GM19395 (cell line): ENCODE results near the gene PPP1R18.
"Not testable (repeated sequence)": the region's sequence is repeated elsewhere in the genome, so short reads cannot be mapped to it uniquely, and the experiment has no call there.

Experiments
- ATAC-seq: cut with Tn5 transposase; IDR thresholded peaks from one replicate; pipeline ENCODE4 v1.9.1; 2021; ENCODE audit warnings: mild to moderate bottlenecking, moderate library complexity; ENCODE audit not compliant: unreplicated experiment

Gene PPP1R18

GRCh38 chr6:30719791-30720737 is 33.6 kb upstream of the PPP1R18 start, which contains the start of gene TUBB:
TSS of gene TUBB (plus strand) at chr6:30720352. CDS start at chr6:30720507, 155 bp downstream.
- ATAC-seq = peak; percentile 31

GRCh38 chr6:30719356-30719755 is 32.9 kb upstream of the PPP1R18 start:
- no peak for ATAC-seq

DNA sequence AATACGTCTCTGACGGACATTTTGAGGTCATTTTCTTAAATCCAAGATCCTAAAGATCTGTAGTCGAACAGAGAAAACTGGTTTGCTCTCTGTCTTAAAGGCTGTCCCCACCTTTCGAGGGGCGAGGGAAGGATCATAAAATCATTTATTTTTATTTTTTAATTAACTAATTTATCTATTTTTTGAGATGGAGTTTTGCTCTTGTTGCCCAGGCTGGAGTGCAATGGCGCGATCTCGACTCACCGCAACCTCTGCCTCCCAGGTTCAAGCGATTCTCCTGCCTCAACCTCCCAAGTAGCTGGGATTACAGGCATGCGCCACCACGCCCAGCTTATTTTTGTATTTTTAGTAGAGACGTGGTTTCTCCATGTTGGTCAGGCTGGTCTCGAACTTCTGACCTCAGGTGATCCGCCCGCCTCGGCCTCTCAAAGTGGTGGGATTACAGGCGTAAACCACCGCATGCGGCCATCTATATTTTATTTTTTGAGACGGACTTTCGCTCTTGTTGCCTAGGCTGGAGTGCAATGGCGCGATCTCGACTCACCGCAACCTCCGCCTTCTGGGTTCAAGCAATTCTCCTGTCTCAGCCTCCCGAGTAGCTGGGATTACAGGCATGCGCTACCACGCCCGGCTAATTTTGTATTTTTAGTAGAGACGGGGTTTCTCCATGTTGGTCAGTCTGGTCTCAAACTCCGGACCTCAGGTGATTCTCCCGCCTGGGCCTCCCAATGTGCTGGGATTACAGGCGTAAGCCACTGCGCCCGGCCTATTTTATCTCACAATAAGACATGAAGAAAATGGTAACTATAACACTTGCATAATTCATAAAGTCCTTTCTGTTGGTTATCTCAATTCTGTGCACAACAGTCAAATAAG is 31.6 kb upstream of the PPP1R18 start:
- ATAC-seq = not testable (repeated sequence)

GRCh38 chr6:30717129-30717844 is 30.8 kb upstream of the PPP1R18 start, which contains the start of gene MDC1:
TSS of gene MDC1 (minus strand) at chr6:30717281. CDS start at chr6:30715175, 2,106 bp downstream.
- ATAC-seq = peak; percentile 80

DNA sequence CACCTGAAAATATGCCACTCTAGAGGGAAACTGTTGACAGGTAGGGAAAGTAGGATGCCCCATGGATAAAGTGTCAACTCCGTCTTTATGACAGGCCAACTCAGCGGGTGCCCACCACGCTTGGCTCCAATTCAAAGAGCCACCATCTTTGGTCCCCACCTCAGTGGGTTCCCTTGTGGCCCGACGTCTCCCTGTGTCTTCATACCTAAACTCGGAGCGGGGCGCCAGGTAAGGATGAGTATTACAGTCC is 30.4 kb upstream of the PPP1R18 start:
- no peak for ATAC-seq

DNA sequence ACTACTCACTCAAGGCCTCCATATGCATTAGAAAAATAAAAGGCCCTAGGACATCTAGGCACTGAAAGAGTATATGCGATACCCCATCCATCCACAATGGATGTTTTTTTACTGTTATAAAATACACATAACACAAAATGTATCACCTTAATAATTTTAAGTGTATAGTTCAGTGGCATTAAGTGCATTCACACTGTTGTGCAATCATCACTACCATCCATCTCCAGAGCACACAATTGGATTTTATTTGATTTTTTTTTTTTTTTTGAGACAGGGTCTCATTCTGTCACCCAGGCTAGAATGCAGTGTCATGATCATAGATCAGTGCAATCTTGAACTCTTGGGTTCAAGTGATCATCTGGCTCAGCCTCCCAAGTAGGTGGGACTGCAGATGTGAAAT is 27.8 kb upstream of the PPP1R18 start:
- ATAC-seq = no peak

- no peak for ATAC-seq
Measured at GRCh38 chr6:30712441-30712945, 26.0 kb upstream of the PPP1R18 start.

- no peak for ATAC-seq
Measured at GRCh38 chr6:30711758-30712380, 25.4 kb upstream of the PPP1R18 start.

- no peak for ATAC-seq
Measured at GRCh38 chr6:30709101-30709868, 22.8 kb upstream of the PPP1R18 start.

DNA sequence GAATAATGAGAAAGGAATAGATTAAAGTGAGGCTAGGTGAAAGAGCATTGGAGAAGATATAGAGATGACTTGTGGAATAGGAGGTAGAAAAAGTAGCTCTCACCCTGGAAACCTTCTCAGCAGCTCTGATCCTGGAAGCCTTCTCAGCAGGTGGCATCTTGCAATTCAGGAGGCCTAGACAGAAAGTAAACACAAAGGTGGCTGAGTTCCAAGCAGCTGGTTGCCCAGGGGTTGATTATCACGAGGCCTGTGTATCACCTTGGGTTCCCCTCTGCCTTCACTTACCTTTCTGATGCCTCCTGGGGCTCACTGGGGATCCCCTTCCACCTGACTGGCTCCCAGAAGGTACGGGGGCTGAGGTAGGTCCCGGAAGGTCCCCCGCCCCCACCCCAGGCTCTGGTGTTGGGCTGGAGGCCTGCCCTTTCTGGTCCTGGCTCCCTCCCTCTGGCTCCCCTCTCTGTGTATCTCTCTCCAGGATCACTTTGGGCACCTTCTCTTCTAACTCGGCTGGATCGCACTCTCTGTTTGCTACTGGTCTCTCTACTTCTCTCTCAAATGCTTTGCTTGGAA is 20.9 kb upstream of the PPP1R18 start:
- no peak for ATAC-seq

- ATAC-seq = no peak
Measured at GRCh38 chr6:30705620-30706019, 19.2 kb upstream of the PPP1R18 start.

DNA sequence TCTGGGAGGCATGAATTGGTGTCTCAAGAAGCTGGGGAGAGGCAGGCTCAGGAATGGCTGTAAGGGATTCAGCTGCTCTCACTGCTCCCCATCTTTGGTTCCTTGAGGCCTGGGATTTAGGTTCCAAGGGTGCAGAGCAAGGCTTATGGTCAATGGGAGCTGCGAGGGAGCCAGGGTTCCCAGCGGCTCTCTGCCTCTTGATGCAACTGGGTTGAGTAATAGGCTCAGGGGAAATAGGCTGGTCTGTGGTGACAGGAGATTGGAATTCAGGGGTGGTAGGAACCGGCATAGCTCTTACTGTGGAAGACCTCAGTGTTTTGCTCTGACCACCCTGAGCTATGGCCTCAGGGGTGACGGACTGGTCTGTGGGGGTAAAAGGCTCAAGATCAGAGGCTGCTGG is 17.4 kb upstream of the PPP1R18 start:
- no peak for ATAC-seq

DNA sequence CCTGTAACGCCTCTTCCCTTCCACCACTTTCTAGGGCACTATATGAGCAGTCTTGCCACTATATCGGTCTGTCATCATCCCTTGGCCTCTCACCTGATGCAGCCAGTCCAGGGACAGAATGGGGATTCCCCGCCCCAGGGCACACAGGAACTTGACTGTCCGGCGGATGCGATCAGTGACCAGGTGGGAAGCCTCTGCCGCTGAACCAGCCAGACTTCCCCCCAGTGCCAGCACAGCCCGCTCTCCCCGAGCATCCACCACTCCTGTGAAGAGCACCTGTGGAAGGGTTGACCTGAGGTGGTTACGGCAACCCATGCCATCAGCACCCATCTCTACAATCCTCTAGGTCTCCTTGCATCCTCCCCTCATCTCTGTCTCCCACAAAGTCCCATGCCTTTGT is 16.6 kb upstream of the PPP1R18 start:
- ATAC-seq = no peak

GRCh38 chr6:30700340-30700739 is 13.9 kb upstream of the PPP1R18 start:
- no peak for ATAC-seq

DNA sequence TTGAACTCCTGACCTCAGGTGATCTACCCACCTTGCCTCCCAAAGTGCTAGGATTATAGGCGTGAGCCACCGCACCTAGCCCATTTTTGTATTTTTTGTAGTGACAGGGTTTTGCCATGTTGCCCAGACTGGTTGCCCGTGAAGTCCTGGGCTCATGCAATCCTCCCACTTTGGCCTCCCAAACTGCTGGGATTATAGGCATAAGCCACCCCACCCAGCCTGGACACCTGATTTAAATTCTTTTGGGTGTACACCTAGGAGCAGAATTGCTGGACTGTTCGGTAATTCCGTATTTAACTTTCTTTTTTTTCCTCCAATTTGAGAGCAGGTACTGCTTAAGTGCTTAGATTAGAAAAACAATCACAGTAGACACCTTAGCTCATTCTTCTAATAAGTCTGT is 10.0 kb upstream of the PPP1R18 start:
- ATAC-seq = no peak

GRCh38 chr6:30691208-30691847 is 4.9 kb upstream of the PPP1R18 start:
- no peak for ATAC-seq

GRCh38 chr6:30690403-30691207 is 4.2 kb upstream of the PPP1R18 start, which contains the start of gene NRM:
TSS of gene NRM (minus strand) at chr6:30690984. CDS start at chr6:30690974, 10 bp downstream.
- ATAC-seq = no peak

DNA sequence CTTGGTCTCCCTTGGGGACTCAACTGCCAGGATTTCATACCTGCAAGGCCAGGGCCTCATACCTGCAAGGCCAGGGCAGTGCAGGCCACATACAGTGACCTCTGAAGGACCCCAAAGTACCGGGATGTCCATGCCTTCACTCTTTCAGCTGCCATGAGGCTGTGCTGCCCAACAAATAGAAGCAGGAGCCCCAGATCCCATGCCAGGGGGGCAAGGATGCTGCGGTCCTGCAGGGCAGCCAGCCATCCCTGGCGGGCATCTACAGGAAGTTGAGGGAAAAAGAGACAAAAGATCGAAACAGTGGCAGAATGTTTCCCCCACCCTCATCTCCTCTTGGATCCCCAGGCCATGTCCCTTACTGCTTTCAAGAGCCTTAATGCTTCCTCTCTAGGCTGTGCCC is 3.5 kb upstream of the PPP1R18 start:
- ATAC-seq = no peak
